K562 (cell line): ENCODE data around the gene PGP. TPM values are rescaled to one million over a fixed set of nuclear protein-coding genes. Genes with fewer than 3 reads are reported as not detected.

Experiments used
- ATAC-seq: fragments of 200-7000 bp; cut with Tn5 transposase; 3 replicates; pipeline ENCODE4 v1.9.1; 2020; ENCODE audit warnings: moderate library complexity
- BruUV-seq: library from RNA; stranded (reverse); fragments of 400-500 nt; replicated peaks from 2 replicates; lab custom pipeline; 2021; lab: Mats Ljungman, UMichigan
- CTCF ChIA-PET: fragments of 300-600 bp; formaldehyde crosslinking; extraction: SDS; loops from one replicate; lab custom pipeline; 2021; ENCODE audit warnings: low intra/inter-chr PET ratio; lab: Yijun Ruan, JAX
- POLR2A ChIA-PET: fragments of 300-600, 350-650 bp; sonication (Branson Sonifier 250); formaldehyde crosslinking; extraction: SDS; loops from one replicate; lab custom pipeline; 2021; ENCODE audit warnings: antibody characterized with exemption, inconsistent platforms; lab: Yijun Ruan, JAX
- DNase-seq, 4 experiments: peaks; one replicate each; pipeline versions ENCODE4 v3.0.0 to v3.0.0-alpha.2; 2011 to 2018; ENCODE audit warnings: low spot score in 3 of 4, mixed read lengths in 3 of 4; ENCODE audit errors: extremely low read depth in 1 of 4
- FAIRE-seq: peaks from 2 replicates; lab custom pipeline; 2011; peaks lifted over from hg19 to GRCh38; lab: Jason Lieb, UNC
- H2AFZ ChIP-seq: 2 replicates; pipeline ENCODE4 v1.6.0; 2011; ENCODE audit warnings: low read depth, low read length, control low read depth, inconsistent platforms
- H3K27ac ChIP-seq: fragments of 200-600 bp; 3 replicates; pipeline ENCODE4 v1.8.0; 2011; ENCODE audit warnings: low read depth, mild to moderate bottlenecking, control low read depth, inconsistent platforms, low read length, moderate library complexity, mixed read lengths; ENCODE audit errors: extremely low read depth
- H3K27me3 ChIP-seq, 2 experiments: fragments of 300-600 bp in 1 of 2; 2 replicates in 1 of 2; 3 replicates in 1 of 2; pipeline versions ENCODE4 v1.6.0 to v1.8.0; 2011; ENCODE audit warnings: inconsistent platforms in 2 of 2, low read length in 2 of 2, mild to moderate bottlenecking in 1 of 2, mixed read lengths in 1 of 2, moderate library complexity in 1 of 2; ENCODE audit not compliant: control insufficient read depth in 2 of 2, insufficient read depth in 2 of 2
- H3K36me3 ChIP-seq: fragments of 300-600 bp; 3 replicates; pipeline ENCODE4 v1.8.0; 2011; ENCODE audit warnings: mild to moderate bottlenecking, low read length, inconsistent platforms; ENCODE audit not compliant: control insufficient read depth, insufficient read depth
- H3K4me1 ChIP-seq, 2 experiments: fragments of 200-600 bp in 1 of 2; replicated peaks in 1 of 2; 2 replicates in 1 of 2; 3 replicates in 1 of 2; pipeline versions ENCODE4 v1.5.1 to v1.8.0; 2011; ENCODE audit warnings: inconsistent platforms in 2 of 2, low read length in 2 of 2, mild to moderate bottlenecking in 1 of 2, mixed read lengths in 1 of 2, moderate library complexity in 1 of 2; ENCODE audit not compliant: control insufficient read depth in 2 of 2, insufficient read depth in 2 of 2
- H3K4me2 ChIP-seq: 2 replicates; pipeline ENCODE4 v1.6.1; 2011; ENCODE audit warnings: low read length, control low read depth, inconsistent platforms, mixed read lengths; ENCODE audit not compliant: insufficient read depth
- H3K4me3 ChIP-seq: fragments of 200-600 bp; sonication (generic), shearing (Covaris generic); 2 replicates; pipeline ENCODE4 v1.5.1; 2016; ENCODE audit warnings: control low read depth, inconsistent platforms
- H3K79me2 ChIP-seq: fragments of 200-600 bp; 3 replicates; pipeline ENCODE4 v1.8.0; 2011; ENCODE audit warnings: low read length, inconsistent platforms; ENCODE audit not compliant: control insufficient read depth, insufficient read depth
- H3K9ac ChIP-seq, 2 experiments: 2 replicates each; pipeline versions ENCODE4 v1.6.0 to v1.6.1; 2011; ENCODE audit warnings: low read depth in 2 of 2, low read length in 2 of 2, control low read depth in 1 of 2, inconsistent platforms in 1 of 2, mild to moderate bottlenecking in 1 of 2, mixed read lengths in 1 of 2; ENCODE audit not compliant: insufficient read depth in 1 of 2
- H3K9me1 ChIP-seq: one replicate; pipeline ENCODE4 v1.6.0; 2011; ENCODE audit warnings: inconsistent platforms, mild to moderate bottlenecking, low read length, moderate library complexity; ENCODE audit not compliant: control insufficient read depth, insufficient read depth
- H3K9me3 ChIP-seq: replicated peaks from 2 replicates; pipeline ENCODE4 v1.5.1; 2011; ENCODE audit warnings: low read depth, low read length, inconsistent platforms; ENCODE audit not compliant: control insufficient read depth, insufficient read depth
- H4K20me1 ChIP-seq: replicated peaks from 2 replicates; pipeline ENCODE4 v1.6.1; 2011; ENCODE audit warnings: low read length, inconsistent platforms, mixed read lengths; ENCODE audit not compliant: control insufficient read depth, insufficient read depth
- BACH1 ChIP-seq: fragments of 200-800 bp; sonication (Bioruptor generic); IDR thresholded peaks from 2 replicates; pipeline ENCODE4 v1.6.1; 2016; ENCODE audit warnings: missing genetic modification characterization, missing compliant biosample characterization
- E4F1 ChIP-seq: fragments of 250-450 bp; sonication (Bioruptor Pico); IDR thresholded peaks from 2 replicates; pipeline ENCODE4 v1.5.0; 2021; ENCODE audit warnings: mild to moderate bottlenecking, borderline replicate concordance
- MCM2 ChIP-seq: fragments of 450-650 bp; IDR thresholded peaks from 2 replicates; pipeline ENCODE4 v1.6.1; 2017; ENCODE audit warnings: low read depth, mild to moderate bottlenecking
- MECOM ChIP-seq: fragments of 250-450 bp; sonication (Bioruptor Pico); IDR thresholded peaks from 2 replicates; pipeline ENCODE4 v1.8.0; 2022; ENCODE audit warnings: inconsistent platforms
- MED1 ChIP-seq: sonication (generic); formaldehyde crosslinking; IDR thresholded peaks from 2 replicates; pipeline ENCODE4 v1.8.1; 2023; ENCODE audit warnings: missing genetic modification reagents, borderline replicate concordance
- NR2C1 ChIP-seq, 2 experiments: fragments of 450-650 bp; IDR thresholded peaks; 2 replicates each; pipeline ENCODE4 v1.6.1; 2017; ENCODE audit warnings: mild to moderate bottlenecking in 2 of 2, antibody characterized with exemption in 1 of 2, inconsistent platforms in 1 of 2, missing compliant biosample characterization in 1 of 2, missing genetic modification characterization in 1 of 2
- NR2C2 ChIP-seq, 2 experiments: fragments of 200-800 bp in 1 of 2; sonication (Bioruptor generic) in 1 of 2; sonication (generic) in 1 of 2; formaldehyde crosslinking in 1 of 2; IDR thresholded peaks; 2 replicates each; pipeline versions ENCODE4 v1.6.1 to v1.8.0; 2016 to 2022; ENCODE audit warnings: mild to moderate bottlenecking in 1 of 2, missing compliant biosample characterization in 1 of 2, missing genetic modification characterization in 1 of 2, missing genetic modification reagents in 1 of 2
- NR4A1 ChIP-seq, 2 experiments: fragments of 250-450 bp in 1 of 2; fragments of 450-650 bp in 1 of 2; sonication (Bioruptor Pico) in 1 of 2; IDR thresholded peaks; 2 replicates each; pipeline versions ENCODE4 v1.4.0 to v1.6.1; 2016 to 2020; ENCODE audit warnings: mild to moderate bottlenecking in 2 of 2, missing compliant biosample characterization in 1 of 2, missing genetic modification characterization in 1 of 2, moderate library complexity in 1 of 2
- POU5F1 ChIP-seq: fragments of 150-350 bp; IDR thresholded peaks from 2 replicates; pipeline ENCODE4 v1.6.1; 2014; ENCODE audit warnings: borderline replicate concordance, low read length, low read depth, mild to moderate bottlenecking; ENCODE audit not compliant: partially characterized antibody
- PRPF4 ChIP-seq: fragments of 200-400 bp; formaldehyde crosslinking; IDR thresholded peaks from one replicate; pipeline ENCODE4 v1.6.1; 2017; ENCODE audit warnings: low read length, low read depth, mild to moderate bottlenecking; ENCODE audit not compliant: insufficient read depth, poor library complexity, severe bottlenecking
- RBM39 ChIP-seq: fragments of 200-400 bp; formaldehyde crosslinking; optimal IDR thresholded peaks from 2 replicates; pipeline ENCODE3; 2018; ENCODE audit warnings: low read depth, low read length
- ZBTB34 ChIP-seq: fragments of 250-450 bp; sonication (Bioruptor Pico); IDR thresholded peaks from 2 replicates; pipeline ENCODE4 v1.8.0; 2021; ENCODE audit warnings: mild to moderate bottlenecking, moderate library complexity
- ZBTB7A ChIP-seq: IDR thresholded peaks from 2 replicates; pipeline ENCODE4 v1.6.1; 2011; ENCODE audit warnings: low read depth, mild to moderate bottlenecking, low read length, moderate library complexity, borderline replicate concordance; ENCODE audit not compliant: control insufficient read depth
- ZFP1 ChIP-seq: fragments of 450-650 bp; formaldehyde crosslinking; IDR thresholded peaks from 2 replicates; pipeline ENCODE4 v1.4.0; 2020; ENCODE audit warnings: mild to moderate bottlenecking, mixed read lengths
- ZFPM2 ChIP-seq: fragments of 250-450 bp; sonication (Bioruptor Pico); IDR thresholded peaks from 2 replicates; pipeline ENCODE4 v1.5.1; 2022; ENCODE audit warnings: mild to moderate bottlenecking
- WGBS: fragments of 100-300 bp; shearing (Covaris generic); methylation state at CpG from one replicate; pipeline ENCODE4 v1.1.6; 2016; ENCODE audit warnings: low coverage, mixed read lengths; ENCODE audit not compliant: insufficient coverage; ENCODE audit errors: missing lambda C conversion rate; 5-methylcytosine and 5-hydroxymethylcytosine counted together
- in situ Hi-C: fragments of 300-500 bp; cut with MboI; formaldehyde crosslinking; loops from 4 replicates; pipeline ENCODE4 v1.15.0; 2018; ENCODE audit warnings: inconsistent platforms, mixed read lengths
- intact Hi-C: fragments of 100-400 bp; cut with micrococcal nuclease; formaldehyde crosslinking; loops from 2 replicates; pipeline ENCODE4 v1.14.2; 2022
- polyA plus RNA-seq, 8 experiments: library from polyadenylated mRNA; depleted of rRNA in 4 of 8; stranded (reverse) in 5 of 8; unstranded in 3 of 8; fragments of >200 nt; fragmentation: Nextera tagmentation in 2 of 8; fragmentation: Illumina TruSeq in 1 of 8; extraction: Ambion mirVana in 2 of 8; extraction: Trizol in 1 of 8; gene quantifications; 2 replicates each; pipeline versions ENCODE4 v1.2.1 to v1.2.3, GENCODE V29; 2011 to 2014; ENCODE audit warnings: inconsistent platforms in 1 of 8, missing spikeins in 1 of 8
- total RNA-seq, 7 experiments: library from RNA; depleted of rRNA in 6 of 7; stranded (reverse); fragments of >200 nt in 6 of 7; fragmentation: Illumina TruSeq in 2 of 7; extraction: Trizol in 2 of 7; gene quantifications; 2 replicates each; pipeline versions ENCODE4 v1.2.1 to v1.2.3, GENCODE V29; 2011 to 2021; ENCODE audit warnings: low replicate concordance in 1 of 7

PGP gene
- total and polyA plus RNA-seq, 9 of the 15 experiments (the other 6 are each of a cell fraction or from before 2014, with no cell fraction given): 1.1 to 57.6 (median 19.6) TPM

- Histone ChIP-seq H3K27ac (no peak overlapping the region), H3K79me2 (no peaks in the 10 kb centered on the region), H3K9me1 (no peaks in the 10 kb centered on the region), H3K36me3 (no peaks in the 10 kb centered on the region), H4K20me1 (0 out of 2 replicates have a peak, but pooled peaks cover 3% of the 10 kb centered on the region), H3K4me1 (peaks cover 0 to 67% of the 10 kb centered on the region in 2 experiments; a peak in 2 of 5 replicates), H3K9me3 (no peaks in the 10 kb centered on the region), H3K27me3 (no peaks in the 10 kb centered on the region), H2AFZ (no peak overlapping the region), H3K4me3 (no peak overlapping the region), H3K9ac (peak overlapping the region in 1 of 2 experiments; percentile 26; a peak in 1 of 4 replicates), H3K4me2 (no peak overlapping the region)
- CTCF ChIA-PET: no interaction called here
- in situ Hi-C loops (no loop called here), intact Hi-C loops (no loop called here)
- 68% methylated on average over 18 of the region's 25 CpGs for WGBS
- no peak for ATAC-seq
- peak in 1 of 4 experiments; percentile 42 for DNase-seq
- BruUV-seq: no TSS peak
- POLR2A ChIA-PET: interaction anchor here (0.7 to 3.4 kb wide), 4 partner anchors 11 to 38 kb away, joined by 3 to 11 read pairs (median 4); partner anchors contain the start of gene TRAF7
- no peak for FAIRE-seq
- no peak for TF ChIP-seq E4F1 (CRISPR knock-in tag)
- peak; percentile 72; the same call in 1 of the 2 replicates for TF ChIP-seq ZBTB7A
- no peak for TF ChIP-seq MED1 (CRISPR knock-in tag)
- TF ChIP-seq PRPF4: peak; percentile 80
- TF ChIP-seq BACH1 (tag): no peak
- no peak for TF ChIP-seq MECOM
- peak; percentile 85; the same call in 1 of the 2 replicates for TF ChIP-seq NR2C2 (CRISPR knock-in tag; IDR thresholded peaks at IDR 0.05)
- peak; percentile 91 for TF ChIP-seq NR2C2 (tag; IDR thresholded peaks at IDR 0.05)
- no peak for TF ChIP-seq NR4A1 (CRISPR knock-in tag; IDR thresholded peaks at IDR 0.05)
- no peak for TF ChIP-seq NR4A1 (tag; IDR thresholded peaks at IDR 0.05)
- no peak for TF ChIP-seq RBM39
- TF ChIP-seq POU5F1: no peak
- no peak for TF ChIP-seq ZFP1 (CRISPR knock-in tag)
- no peak for TF ChIP-seq MCM2
- peak; percentile 94 for TF ChIP-seq NR2C1 (IDR thresholded peaks at IDR 0.05)
- TF ChIP-seq NR2C1 (tag; IDR thresholded peaks at IDR 0.05): peak; percentile 95
- TF ChIP-seq ZBTB34 (CRISPR knock-in tag): no peak
- no peak for TF ChIP-seq ZFPM2 (CRISPR knock-in tag)
Observed at GRCh38 chr16:2189252-2189893, 25.3 kb downstream of the PGP start.
